ENCODE measurements around the gene KIRREL3.
A peak's percentile ranks its signal among the peaks of the same experiment; 100 is the strongest.

The KIRREL3 gene

DNA sequence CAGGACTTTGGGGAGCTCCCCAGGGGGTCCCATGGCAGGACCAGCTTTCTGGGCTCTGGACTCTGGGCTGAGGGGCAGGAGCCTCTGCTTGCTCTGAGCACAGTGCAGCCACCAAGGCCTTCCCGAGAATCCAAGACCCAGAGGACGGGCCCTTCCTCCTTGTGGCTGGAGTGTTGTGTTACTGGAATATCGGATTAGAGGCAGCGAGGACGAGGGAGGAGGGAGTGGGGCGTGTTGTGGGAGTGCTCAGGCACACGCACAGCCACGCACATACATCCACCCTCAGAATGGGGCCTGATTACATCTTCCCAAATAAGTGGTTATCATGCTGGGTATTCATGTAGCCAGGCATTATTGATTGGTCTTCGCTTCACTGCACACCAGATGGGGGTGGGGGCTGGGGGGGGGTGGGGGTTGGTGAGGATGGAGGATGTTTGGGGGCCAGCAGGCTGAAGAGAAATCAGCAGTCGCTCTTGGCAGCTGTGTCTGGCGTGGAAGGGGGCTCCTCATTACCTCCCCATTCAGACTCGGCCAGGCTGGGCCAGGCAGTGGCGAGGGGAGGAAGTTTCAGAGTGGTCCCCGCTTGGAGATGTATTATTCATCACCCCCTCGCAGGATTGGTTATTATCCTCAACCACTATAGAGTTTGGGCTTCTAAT, 524.2 kb downstream of the KIRREL3 start:
- FAIRE-seq, result no peak
- TF ChIP-seq SPI1 (IDR thresholded peaks at IDR 0.05; ENCODE audit: low read depth, low read length), result no peak
- no peak for TF ChIP-seq PAX5 (IDR thresholded peaks at IDR 0.05; ENCODE audit: insufficient read depth, low read length, severe bottlenecking)
- TF ChIP-seq TAF1 (IDR thresholded peaks at IDR 0.05; ENCODE audit: low read depth, low read length), result no peak
- TF ChIP-seq POU2F2 (IDR thresholded peaks at IDR 0.05; ENCODE audit: low read depth, low read length), result no peak
- no peak for TF ChIP-seq POLR2AphosphoS5 (IDR thresholded peaks at IDR 0.05; ENCODE audit: low read depth, low read length)
- TF ChIP-seq POLR2A (IDR thresholded peaks at IDR 0.05; ENCODE audit: low read depth, low read length), result no peak
- no peak for DNase-seq (ENCODE audit: insufficient read length, low spot score)

DNA sequence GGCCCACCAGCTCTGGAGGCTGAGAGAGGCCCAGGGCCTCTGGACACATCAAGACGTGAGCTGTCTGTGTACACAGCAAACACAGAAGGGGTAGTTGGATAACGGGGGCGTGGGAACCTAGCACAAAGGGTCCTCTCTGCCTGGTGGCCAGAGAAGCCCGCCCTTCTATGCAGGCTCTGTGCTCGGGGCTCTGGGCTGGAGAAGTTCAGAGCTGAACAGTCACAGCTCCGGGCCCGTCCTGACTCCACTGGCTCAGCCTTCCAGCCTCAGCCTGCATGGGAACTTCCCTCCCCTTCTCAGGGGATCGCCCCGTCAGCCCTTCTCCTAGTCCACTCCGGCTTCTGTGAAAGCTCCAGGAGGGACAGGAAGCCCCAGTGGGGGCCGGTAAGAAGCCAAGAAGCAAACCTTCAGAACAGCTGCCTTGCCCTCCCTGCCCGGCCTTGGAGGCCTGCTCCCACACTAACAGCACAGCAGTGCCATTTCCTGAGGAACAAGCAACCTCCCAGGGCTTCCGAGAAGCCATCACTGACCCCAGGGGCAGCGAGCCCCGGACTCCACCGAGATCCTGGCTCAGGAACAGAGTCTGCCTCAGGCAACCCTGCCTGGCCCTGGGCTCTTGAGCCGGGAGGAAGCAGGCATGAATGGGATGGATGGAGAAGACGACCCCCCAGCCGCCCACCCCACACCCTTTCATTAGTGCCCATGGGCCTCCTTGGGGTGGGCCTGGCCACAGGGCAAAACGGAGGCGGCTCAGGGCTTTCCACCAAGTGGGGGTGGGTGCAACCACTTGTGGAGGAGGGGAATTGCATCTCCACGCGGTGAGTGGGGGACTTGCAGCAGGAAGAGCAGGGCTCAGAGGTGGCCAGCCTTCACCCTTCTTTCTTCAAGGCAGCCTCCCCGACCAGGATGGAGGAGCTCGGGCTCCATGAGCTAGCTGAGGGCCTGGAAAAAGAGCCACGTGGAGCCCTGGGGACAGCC, 525.3 kb downstream of the KIRREL3 start:
- FAIRE-seq (no peak), DNase-seq (ENCODE audit: insufficient read length, low spot score) (no peak)
- TF ChIP-seq POU2F2 (IDR thresholded peaks at IDR 0.05; ENCODE audit: low read depth, low read length) (no peak), PAX5 (IDR thresholded peaks at IDR 0.05; ENCODE audit: insufficient read depth, low read length, severe bottlenecking) (no peak), SPI1 (IDR thresholded peaks at IDR 0.05; ENCODE audit: low read depth, low read length) (no peak), POLR2A (IDR thresholded peaks at IDR 0.05; ENCODE audit: low read depth, low read length) (no peak), POLR2AphosphoS5 (IDR thresholded peaks at IDR 0.05; ENCODE audit: low read depth, low read length) (no peak), TAF1 (IDR thresholded peaks at IDR 0.05; ENCODE audit: low read depth, low read length) (no peak)

DNA sequence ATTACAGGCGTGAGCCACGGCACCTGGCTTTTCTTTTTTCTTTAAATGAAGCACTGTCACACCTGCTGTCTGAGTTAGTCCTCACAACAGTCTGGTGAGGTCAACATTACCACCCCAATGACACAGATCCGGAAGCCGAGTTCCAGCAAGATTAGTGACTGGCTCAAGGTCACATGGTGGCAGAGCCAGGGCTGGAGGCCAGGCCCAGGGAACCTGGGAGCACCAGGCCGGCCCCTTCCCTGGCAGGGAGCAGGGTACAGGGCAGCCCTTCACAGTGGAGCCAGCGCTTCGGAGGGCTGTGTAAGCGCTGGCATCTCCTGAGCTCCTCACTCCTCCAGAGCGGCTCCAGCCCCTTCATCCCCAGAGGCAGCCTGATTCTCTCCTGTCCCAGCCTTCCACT, 526.4 kb downstream of the KIRREL3 start:
- no peak for FAIRE-seq
- DNase-seq (ENCODE audit: insufficient read length, low spot score), result no peak
- TF ChIP-seq POLR2AphosphoS5 (IDR thresholded peaks at IDR 0.05; ENCODE audit: low read depth, low read length) (no peak), TAF1 (IDR thresholded peaks at IDR 0.05; ENCODE audit: low read depth, low read length) (no peak), SPI1 (IDR thresholded peaks at IDR 0.05; ENCODE audit: low read depth, low read length) (no peak), POU2F2 (IDR thresholded peaks at IDR 0.05; ENCODE audit: low read depth, low read length) (no peak)

DNA sequence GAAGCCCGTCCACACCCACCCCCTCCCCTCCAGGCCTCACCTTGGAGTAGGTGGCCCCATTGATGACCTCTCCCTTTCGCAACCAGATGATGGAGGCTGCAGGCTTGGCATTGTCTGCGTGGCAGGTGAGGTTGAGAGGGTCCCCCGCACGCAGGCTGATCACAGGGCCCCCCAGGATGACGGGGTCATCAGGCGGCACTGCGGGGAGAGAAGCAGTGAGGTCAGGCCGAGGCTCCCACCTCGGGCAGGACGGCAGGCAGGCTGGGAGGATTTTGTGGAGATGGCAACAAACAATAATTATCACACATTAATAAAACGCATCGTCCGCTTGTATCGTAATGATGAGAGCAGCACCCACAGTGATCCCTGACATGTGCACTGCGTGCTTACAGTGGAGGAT, 527.3 kb downstream of the KIRREL3 start:
- TF ChIP-seq POLR2A (IDR thresholded peaks at IDR 0.05; ENCODE audit: low read depth, low read length) (no peak), PAX5 (IDR thresholded peaks at IDR 0.05; ENCODE audit: insufficient read depth, low read length, severe bottlenecking) (no peak), POU2F2 (IDR thresholded peaks at IDR 0.05; ENCODE audit: low read depth, low read length) (no peak)
- no peak for FAIRE-seq
- no peak for DNase-seq (ENCODE audit: insufficient read length, low spot score)

DNA sequence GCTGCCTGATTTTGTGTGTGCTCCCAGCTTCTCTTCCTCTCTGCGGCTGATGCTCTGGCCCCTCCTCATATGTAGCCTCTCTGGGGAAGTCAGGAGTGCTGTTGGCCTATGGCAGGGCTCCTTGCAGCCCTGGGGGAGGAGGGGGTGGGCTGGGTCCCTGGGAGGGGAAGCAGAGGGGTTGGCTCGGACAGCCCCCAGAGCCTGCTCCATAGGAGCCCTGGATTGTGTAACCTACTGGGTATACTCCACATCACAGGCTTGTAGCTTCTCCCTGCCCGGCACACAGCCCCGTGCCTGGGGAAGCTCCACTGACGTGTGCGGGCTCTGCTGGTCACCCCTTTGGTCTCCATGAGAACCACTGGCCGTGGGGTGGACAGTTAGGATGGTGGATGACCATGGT, 531.3 kb downstream of the KIRREL3 start:
- TF ChIP-seq POLR2A (IDR thresholded peaks at IDR 0.05; ENCODE audit: low read depth, low read length) (no peak), TAF1 (IDR thresholded peaks at IDR 0.05; ENCODE audit: low read depth, low read length) (no peak), POLR2AphosphoS5 (IDR thresholded peaks at IDR 0.05; ENCODE audit: low read depth, low read length) (no peak), SPI1 (IDR thresholded peaks at IDR 0.05; ENCODE audit: low read depth, low read length) (no peak), POU2F2 (IDR thresholded peaks at IDR 0.05; ENCODE audit: low read depth, low read length) (no peak), PAX5 (IDR thresholded peaks at IDR 0.05; ENCODE audit: insufficient read depth, low read length, severe bottlenecking) (no peak)
- FAIRE-seq (no peak), DNase-seq (ENCODE audit: insufficient read length, low spot score) (no peak)

DNA sequence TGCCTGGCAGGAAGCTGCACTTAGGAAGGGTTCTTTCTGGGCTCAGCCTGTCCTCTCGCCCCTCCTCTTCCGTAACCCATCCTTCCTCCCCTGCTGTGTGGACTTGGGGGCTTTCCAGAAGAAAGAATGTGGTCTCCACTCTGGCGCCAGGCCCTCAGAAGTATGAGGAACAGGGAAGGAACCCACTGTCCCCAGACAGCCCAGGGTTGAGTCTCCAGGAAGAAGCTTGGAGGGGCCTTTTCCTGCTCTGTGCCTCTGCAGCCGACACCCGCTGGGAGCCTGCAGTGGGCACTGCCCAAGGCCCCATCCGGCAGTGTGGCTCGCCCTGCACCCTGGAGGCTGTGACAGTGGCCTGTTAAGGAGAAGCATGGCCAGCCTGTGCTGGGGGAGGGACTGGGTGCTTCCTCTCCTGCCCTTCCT, 532.5 kb downstream of the KIRREL3 start:
- FAIRE-seq (no peak), DNase-seq (ENCODE audit: insufficient read length, low spot score) (no peak)
- TF ChIP-seq SPI1 (IDR thresholded peaks at IDR 0.05; ENCODE audit: low read depth, low read length), result no peak
- TF ChIP-seq TAF1 (IDR thresholded peaks at IDR 0.05; ENCODE audit: low read depth, low read length), result no peak
- TF ChIP-seq POLR2AphosphoS5 (IDR thresholded peaks at IDR 0.05; ENCODE audit: low read depth, low read length), result no peak
- no peak for TF ChIP-seq POU2F2 (IDR thresholded peaks at IDR 0.05; ENCODE audit: low read depth, low read length)
- TF ChIP-seq PAX5 (IDR thresholded peaks at IDR 0.05; ENCODE audit: insufficient read depth, low read length, severe bottlenecking), result no peak
- TF ChIP-seq POLR2A (IDR thresholded peaks at IDR 0.05; ENCODE audit: low read depth, low read length), result no peak

DNA sequence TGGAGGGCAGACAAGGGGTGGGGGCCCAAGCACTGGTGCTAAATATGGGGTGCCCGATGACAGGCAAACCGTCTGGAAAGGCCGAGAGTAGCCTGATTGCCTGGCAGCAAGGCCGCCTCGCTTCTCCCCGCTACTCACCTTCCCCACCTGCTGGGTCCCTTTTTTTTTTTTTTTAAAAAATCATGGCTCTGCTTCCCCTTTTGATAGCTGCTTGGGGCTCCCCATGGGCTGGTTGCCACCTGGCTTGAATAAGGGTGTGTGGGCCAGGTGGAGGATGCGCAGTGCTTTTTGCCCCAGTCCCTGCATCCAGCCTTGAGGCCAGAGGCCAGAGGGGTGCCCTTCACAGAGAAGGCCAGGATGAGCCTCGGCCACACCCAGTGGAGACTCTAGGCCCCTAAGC, 533.1 kb downstream of the KIRREL3 start:
- TF ChIP-seq TAF1 (IDR thresholded peaks at IDR 0.05; ENCODE audit: low read depth, low read length) (no peak), POLR2AphosphoS5 (IDR thresholded peaks at IDR 0.05; ENCODE audit: low read depth, low read length) (no peak), POU2F2 (IDR thresholded peaks at IDR 0.05; ENCODE audit: low read depth, low read length) (no peak), PAX5 (IDR thresholded peaks at IDR 0.05; ENCODE audit: insufficient read depth, low read length, severe bottlenecking) (no peak), SPI1 (IDR thresholded peaks at IDR 0.05; ENCODE audit: low read depth, low read length) (no peak), POLR2A (IDR thresholded peaks at IDR 0.05; ENCODE audit: low read depth, low read length) (no peak)
- DNase-seq (ENCODE audit: insufficient read length, low spot score), result no peak
- no peak for FAIRE-seq

DNA sequence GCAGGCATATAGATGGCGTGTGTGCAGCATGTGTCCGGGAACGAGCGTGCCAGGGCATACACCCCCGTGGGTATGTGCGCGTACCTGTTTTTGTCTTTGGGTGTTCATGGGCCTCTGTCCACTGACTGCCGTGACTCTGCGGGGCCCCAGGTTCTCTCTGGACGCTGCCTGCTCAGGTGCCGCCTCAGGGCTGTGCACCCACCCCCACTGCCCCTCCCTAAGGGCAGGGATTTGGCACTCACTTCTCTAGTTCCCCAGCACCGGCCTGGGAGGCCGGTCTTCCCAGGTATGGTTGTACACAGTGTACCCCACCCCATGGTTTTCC, 533.6 kb downstream of the KIRREL3 start:
- DNase-seq (ENCODE audit: insufficient read length, low spot score) (no peak), FAIRE-seq (no peak)
- TF ChIP-seq POLR2AphosphoS5 (IDR thresholded peaks at IDR 0.05; ENCODE audit: low read depth, low read length), result no peak
- TF ChIP-seq TAF1 (IDR thresholded peaks at IDR 0.05; ENCODE audit: low read depth, low read length), result no peak
- no peak for TF ChIP-seq SPI1 (IDR thresholded peaks at IDR 0.05; ENCODE audit: low read depth, low read length)
- no peak for TF ChIP-seq PAX5 (IDR thresholded peaks at IDR 0.05; ENCODE audit: insufficient read depth, low read length, severe bottlenecking)
- TF ChIP-seq POLR2A (IDR thresholded peaks at IDR 0.05; ENCODE audit: low read depth, low read length), result no peak
- TF ChIP-seq POU2F2 (IDR thresholded peaks at IDR 0.05; ENCODE audit: low read depth, low read length), result no peak

DNA sequence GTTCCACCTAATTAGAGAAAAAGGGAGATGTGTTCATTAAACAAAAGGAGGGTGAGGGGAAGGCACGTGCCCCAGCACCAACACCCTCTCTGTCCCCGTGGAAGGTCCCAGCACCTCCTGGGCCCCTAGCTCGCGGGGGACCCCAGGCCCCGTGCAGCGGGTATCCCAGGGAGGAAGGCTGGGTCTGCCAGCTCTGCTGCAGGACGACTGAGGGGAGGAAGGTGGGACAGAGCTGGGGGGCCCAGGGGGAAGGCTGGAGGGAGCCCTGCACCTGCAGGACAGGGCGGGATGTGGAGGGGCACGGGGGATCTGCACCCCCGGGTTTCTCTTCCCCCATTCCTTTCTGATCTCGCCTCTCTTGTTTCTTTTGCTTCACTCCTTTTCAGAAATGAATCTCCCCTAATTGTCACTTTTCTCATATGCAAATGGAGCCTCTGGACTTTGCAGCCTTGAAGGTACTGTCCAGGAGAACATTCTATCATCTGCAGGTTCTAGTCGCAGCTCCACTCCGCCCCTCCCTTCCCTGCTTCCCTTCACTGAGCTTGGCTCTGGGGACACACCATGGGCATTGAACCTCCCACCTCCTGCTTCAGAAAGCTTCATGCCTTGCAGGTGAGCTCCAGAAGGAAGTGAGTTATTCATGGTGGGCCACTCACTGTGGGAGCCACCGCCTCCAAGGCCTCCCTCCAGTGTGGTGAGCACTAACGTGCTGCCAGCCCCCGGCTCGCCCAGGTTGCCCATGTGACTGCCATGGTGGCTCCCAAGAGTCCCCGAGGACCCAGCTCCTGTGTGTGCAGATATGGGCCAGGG, 534.1 kb downstream of the KIRREL3 start:
- FAIRE-seq, result peak; percentile 57
- no peak for DNase-seq (ENCODE audit: insufficient read length, low spot score)

More for the DNA sequence above, 534.1 kb downstream of the KIRREL3 start:
- TF ChIP-seq POLR2AphosphoS5 (IDR thresholded peaks at IDR 0.05; ENCODE audit: low read depth, low read length) (no peak), TAF1 (IDR thresholded peaks at IDR 0.05; ENCODE audit: low read depth, low read length) (no peak), PAX5 (IDR thresholded peaks at IDR 0.05; ENCODE audit: insufficient read depth, low read length, severe bottlenecking) (no peak), SPI1 (IDR thresholded peaks at IDR 0.05; ENCODE audit: low read depth, low read length) (no peak), POLR2A (IDR thresholded peaks at IDR 0.05; ENCODE audit: low read depth, low read length) (no peak), POU2F2 (IDR thresholded peaks at IDR 0.05; ENCODE audit: low read depth, low read length) (no peak)
